ENCODE measurements around the gene DCLK1.

DCLK1 gene
- total RNA-seq = 0 reads per million in 3 experiments

DNA sequence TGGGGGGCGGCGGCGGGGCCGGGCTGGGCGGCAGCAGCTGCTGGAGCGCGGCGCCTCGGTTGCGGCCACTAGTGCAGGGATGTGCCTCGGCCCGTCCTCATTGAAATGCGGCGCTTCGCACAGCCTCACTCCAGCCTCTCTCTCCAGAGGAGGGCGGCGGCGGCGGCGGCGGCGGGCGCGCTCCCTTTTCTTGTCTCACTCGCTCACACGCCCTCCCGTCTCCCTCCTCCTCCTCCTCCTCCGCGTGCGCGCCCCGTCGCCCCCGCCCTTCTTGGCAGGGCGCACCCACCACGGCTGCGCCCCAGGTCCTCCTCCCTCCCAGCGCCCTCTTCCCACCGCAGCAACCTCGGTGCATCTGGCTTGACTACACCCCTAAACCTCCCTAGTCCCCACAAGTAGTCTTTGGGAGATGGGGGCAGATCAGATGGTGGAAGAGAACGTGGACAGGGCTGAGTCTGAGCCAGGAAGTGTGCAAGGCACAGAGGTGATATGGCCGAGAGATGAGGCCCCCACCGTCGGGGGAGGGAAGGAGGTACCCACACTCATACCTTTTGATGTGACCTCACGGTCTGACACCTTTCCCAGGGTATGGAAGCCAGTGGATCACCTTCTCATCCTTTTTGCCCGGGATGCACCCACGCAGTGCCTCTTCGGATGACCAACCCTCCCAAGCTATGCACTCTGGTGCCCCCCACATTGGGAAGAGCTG lies at the start of gene DCLK1:
Gene DCLK1 (minus strand): TSS at position 161 of the 709 bp plus-strand sequence.
- no peak for DNase-seq

DNA sequence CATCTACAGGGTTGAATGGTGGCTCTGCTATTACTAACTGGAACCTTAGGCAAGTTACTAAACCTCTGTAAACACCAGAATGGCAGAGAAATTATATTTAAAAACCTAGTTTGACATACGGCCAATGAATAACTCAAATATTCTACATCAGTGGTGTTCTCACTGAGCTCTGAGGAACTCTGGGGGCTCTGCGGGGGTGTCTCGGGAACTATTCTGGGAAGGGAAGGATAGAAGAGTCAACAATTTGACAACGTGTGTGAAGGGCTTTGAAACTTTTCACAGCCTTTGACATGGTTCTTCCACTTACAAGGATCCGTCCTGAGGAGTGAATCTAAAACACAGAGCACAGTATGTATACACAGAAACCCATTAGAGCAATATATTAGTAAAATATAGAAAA lies 44.4 kb upstream of the DCLK1 start:
- no peak for DNase-seq

DNA sequence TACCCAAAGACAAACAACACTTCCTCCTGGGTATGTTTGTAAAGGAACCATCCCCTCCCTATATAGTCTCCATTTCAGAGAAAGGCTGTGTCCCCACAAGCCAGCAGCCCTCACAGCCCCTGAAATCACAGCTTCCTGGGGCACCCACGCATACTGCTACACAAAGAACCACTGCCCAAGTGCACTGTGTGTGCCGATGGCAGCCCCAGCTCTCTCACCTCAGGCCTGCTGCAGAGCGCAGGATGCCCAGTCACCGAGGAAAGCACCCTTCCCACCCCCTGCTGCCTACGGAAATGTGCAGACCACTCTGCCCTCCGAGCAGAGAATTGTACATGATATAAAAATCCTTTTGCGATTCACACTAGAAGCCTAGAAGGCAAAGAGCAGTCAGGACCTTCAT lies 43.7 kb upstream of the DCLK1 start:
- no peak for DNase-seq

DNA sequence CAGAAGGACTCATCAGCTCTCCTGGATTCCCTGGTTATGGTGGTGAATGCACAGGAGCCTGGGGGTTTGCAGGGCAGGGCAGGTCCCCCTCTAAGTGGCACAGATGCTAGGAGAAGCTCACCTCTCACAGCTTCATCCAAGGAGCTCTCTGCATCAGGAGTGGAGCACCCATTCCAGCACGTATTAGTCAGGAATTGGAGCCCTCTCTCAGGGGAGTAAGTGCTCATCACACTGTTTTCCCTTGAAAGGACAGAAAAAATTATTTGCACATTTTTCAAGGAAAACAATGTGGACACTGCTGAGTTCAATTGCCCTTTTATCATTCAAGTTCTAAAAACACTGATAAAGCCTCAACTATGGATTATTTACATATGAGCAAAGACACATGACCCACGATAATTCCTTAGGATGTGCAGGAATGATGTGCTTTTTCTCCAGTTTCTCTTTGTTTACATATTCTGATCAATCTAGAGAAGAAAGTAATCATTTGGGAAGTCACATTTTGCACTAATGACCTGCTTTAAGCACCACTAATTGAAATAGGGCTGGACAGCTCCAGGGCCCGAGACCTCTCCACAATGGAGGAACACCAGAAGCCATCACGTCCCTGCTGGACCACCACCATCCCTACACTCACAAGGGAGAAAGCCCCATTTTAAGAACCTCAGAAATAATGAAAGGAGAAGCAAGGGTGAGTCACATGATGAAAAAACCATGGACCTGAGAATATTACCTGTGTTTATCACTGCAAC lies 42.6 kb upstream of the DCLK1 start:
- no peak for DNase-seq

DNA sequence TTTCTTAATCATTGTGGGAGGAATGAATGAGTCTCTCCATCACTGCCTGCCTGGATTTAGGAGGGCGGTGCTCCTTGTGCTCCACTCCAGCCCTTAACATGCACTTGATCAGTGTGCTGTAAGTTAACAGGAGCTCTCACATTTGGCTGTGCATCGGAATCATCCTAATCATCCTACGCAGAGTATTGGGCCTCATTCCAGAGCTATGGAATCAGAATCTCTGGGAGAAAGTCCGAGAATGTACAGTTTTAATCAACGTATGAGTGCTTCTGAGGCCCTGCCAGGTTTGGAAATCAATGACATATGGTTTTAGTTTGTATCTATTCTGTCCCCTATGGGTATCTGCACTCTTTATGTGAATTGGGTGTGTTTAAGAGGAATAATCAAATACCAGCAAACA lies 34.9 kb upstream of the DCLK1 start:
- no peak for DNase-seq

DNA sequence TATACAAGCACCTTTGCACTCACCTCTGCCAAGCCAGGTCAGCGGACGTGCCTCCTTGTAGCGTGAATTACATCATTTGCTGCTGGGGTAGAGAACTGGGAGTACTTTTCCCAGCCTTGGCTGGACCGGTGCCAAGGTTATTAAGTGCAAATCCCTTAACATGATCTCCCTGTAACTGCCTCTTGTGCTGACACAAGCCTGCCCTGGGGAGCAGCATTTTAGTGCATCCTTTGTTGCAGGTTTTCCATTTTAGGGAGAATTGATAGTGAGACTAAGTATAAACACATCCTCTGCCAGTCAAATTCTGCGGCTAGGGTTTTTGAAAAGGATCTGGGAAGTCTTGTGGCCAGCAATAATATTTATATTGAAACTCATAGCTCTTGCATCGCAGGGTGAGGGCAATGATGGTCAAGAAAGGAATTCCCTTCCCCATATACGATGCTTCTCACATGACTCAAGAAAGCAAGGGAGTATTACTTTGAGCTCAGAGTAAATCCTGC lies 32.7 kb upstream of the DCLK1 start:
- DNase-seq = no peak

DNA sequence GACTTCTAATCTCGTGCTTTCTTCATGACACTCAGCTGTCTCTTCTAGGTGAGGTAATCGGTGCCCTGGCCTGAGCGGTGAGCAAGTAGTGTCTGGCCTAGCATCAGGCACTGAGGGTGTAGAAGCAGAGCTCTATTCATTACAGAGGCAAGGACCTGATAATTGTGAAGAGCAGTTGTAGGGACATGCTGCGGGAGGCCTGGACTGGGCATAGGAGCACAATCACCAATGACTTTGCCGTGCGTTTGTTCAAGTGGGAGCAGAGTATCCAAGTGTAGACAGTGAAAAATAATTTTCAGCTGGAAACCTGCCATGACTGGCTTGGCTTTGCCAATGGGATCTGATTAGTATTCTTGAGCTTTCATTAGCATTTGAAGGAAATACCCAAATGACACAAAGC lies 32.1 kb upstream of the DCLK1 start:
- DNase-seq = no peak

DNA sequence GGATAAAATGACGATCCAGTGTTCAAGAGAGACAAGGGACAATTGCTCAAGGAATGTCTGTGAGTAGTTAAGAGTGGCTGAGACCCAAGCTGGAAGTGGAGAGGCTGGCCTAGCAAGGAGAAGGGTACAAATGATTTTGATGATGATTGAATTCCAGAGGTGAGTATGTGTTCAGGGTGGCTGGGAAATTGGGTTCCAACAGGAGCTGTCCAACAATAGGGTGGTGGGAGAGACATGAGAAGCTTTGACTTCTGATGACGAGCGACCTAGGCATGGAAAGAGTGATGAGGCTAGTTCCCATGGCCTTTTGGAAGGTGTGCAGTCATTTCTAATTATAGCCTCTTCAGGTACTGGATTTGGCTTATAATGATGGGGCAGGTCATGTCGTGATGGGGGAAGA lies 29.1 kb upstream of the DCLK1 start:
- DNase-seq = no peak

DNA sequence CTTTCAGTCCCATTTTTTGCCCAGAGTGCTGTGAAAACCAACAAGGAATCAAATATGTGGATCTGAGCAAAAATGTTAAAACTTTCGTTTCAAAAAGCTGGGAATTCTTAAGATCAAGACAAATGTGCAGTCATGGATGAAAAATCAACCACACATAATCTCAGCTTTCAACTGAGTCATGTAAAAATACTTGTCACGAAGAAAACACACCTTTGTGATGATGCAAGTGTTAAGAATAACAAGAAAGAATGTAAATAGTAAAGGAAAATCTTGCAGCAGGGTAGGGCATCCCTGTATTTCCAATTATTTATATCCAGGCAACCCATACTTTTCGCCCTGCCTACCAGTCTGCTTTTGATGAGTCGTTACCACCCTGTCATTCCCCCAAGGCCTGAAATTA lies 27.4 kb upstream of the DCLK1 start:
- DNase-seq = no peak

DNA sequence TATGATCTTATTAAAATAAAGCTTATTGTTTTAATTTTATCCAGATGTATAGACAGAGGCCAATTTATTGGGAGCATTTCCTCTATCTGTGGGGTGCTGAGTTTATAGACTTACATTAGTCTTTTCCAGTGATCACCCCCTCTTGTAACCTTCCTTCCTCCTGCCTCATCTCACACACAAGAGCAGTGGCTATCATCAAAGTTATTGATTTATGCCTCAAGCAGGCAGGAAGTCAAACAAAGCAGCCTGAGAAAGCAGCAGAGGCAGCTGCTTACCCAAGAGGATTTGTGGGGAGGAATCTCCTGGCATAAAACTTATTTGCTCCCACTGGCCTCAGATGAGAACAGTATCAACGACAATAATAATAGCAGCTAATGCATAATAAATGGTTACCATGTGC lies 26.3 kb upstream of the DCLK1 start:
- no peak for DNase-seq

DNA sequence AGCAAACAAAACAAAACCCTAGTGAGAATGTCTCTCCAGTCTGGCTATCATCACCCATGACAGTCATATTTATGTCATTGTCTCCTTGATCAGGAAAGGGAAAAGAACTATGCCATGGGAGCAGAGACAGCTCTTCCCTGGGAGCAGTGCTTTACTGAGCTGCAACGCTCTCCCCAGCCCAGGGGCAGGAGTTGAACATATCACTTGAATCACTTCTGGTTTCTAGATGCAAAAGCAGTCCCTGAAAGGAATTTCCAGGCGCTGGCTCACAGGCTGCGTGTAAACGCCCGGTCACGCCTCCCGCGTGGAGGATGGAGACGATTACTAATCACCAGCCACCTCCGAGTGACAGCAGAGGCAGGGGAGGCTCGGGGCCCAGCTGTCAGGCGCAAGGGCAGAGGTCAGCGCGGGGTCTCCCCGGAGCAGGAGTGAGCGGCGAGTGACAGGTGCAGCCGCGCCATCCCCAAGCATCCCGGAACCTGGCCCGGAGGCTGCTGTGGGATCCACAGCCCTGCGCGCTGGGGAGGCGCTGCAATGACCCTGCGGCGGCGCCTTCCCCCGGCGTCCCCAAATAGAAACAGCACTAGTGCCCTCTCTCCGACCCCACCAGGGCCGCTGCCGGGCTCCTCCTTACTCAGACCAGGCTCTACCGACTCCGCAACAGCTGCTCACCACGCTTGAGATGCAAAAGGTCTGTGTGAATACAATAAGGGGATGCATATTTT lies 23.5 kb upstream of the DCLK1 start:
- DNase-seq = no peak

DNA sequence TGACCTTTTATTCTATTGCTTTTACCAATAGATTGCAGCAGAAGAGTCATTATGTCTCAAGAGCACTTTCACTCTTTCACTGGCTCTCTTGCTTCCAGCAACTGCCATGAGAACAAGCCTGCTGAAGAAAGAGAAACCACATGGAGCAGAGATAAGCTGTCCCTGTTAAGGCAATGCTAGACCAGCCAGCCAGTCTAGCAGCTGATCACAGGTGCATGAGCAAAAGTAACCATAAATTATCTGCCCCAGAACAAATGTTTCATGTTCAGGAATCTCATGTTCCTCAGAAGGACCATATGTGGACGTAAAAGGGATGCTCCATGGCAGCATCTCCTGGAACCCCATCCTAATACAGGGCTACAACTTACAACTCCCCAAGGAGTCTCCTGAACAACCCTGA lies 20.4 kb upstream of the DCLK1 start:
- no peak for DNase-seq

DNA sequence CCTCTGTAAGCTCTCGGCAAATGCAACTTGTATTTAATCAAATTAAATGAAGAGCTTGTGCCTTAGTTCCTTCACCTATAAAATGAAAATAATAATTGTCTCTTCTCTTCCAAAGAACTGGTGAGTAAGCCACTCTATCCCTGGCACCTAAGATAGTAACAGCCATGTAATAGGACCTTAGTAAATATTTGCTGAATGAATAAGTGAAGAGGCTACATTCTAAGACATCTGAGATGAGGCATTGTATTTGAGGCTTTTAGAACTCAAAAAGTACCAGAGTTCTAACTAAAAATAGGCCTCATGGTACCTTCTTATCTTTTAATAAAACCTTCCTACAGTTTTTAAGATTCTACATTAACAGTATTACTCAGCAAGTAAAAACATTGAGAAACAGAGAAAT lies 17.3 kb upstream of the DCLK1 start:
- DNase-seq = no peak

DNA sequence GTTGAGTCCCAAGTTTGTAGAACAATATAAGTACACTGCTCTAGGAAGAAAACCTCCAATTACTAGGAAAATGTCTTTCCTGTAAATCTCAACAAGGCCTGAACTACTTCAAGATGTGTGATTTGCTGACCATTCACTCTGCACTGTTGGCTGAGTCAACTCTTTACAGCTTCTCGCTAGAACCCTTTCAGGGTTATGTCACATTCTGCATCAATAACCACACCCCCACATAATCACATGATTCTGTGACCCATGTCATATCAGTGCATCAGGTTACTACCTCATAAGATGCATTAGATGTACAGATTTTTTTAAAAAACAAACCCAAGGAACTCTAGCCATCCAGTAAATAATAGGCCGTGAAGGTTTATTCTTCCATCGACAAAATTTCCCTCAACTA lies 16.1 kb upstream of the DCLK1 start:
- no peak for DNase-seq

DNA sequence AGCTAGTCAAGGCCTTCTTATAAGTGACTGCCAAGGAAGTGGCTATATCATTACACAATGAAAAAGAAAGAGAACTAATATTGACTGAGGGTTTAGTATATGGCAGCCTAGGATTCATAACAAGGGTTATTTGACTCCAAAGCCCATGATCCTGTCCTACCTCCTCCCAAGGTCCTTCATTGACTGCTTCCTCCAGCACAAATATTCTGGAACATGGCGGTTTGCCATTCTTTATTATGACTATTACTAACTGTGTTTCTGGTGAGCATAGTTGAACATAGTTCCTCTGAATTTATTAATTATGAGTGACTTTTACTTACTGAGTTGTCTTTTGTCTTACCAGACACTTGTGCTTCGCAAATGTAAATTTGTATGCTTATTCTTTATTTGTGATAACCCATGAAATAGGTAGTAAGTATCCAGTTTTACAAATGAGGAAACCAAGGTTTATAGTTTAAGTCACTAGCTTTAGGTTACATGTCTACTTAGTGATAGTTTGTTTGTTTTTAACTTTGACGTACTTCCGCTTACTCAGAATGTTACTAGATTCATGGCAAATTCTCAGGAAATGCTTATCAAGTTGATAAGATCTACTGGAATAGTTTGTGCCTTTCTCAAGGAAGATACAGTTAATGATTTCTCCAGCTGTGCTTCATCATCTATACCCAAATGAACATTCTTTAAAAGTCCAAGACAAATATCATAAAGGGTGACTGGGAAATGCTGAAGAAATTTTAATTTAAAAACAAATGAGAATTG lies 15.5 kb upstream of the DCLK1 start:
- no peak for DNase-seq

DNA sequence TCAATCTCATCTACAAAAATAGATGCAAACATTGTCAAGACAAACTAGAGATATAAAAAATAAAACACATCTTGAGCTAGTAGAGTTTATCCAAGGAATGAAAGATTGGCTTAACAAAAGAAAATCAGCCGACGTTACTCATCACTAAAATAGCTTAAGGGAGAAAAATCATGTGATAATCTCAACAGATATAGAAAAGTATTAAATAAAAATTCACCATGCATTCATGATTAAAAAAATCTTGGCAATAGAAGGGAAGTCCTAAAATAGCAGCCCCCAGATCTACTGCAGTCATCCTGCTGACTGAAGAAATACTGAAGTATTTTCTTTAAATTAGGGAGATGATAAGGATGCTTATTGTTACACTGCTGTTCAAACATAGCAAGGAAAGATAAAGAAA lies 12.6 kb upstream of the DCLK1 start:
- no peak for DNase-seq

DNA sequence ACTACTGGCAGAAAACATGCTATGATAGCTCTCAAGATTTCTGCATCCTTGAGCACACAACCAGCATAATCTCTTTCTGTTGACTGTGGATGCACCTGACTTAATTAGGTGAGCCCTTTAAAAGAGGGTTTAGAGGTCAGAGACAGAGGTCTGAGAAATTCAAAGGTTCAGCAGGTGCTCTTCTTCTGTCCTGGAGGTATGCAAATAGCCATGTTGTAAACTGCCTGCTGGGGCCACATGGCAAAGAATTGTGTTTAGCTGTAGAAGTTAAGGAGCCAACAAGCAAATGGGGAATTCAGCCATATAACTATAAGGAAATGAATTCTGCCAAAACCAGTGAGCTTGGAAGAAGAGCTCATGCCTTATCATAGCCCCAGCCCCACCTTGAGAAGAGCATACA lies 11.6 kb upstream of the DCLK1 start:
- no peak for DNase-seq

DNA sequence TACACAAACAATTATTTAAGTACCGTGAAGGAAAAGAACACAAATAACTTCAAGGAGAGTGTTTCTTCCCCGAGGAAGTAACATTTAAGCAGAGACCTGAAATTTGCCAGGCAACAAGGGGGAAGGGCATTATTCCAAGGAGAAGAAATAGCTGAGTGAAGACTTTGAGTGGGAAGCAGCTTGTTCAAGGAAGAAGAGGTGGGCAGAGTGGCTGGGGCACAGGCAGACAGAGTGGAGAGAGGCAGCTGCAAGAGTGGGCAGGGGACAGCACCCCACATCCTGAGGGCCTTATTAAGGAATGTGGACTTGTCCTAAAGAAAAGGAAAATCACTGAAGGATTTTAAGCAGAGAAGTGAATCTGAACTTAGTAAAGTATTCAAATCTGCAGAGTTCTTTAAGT lies 4.7 kb upstream of the DCLK1 start:
- DNase-seq = no peak

DNA sequence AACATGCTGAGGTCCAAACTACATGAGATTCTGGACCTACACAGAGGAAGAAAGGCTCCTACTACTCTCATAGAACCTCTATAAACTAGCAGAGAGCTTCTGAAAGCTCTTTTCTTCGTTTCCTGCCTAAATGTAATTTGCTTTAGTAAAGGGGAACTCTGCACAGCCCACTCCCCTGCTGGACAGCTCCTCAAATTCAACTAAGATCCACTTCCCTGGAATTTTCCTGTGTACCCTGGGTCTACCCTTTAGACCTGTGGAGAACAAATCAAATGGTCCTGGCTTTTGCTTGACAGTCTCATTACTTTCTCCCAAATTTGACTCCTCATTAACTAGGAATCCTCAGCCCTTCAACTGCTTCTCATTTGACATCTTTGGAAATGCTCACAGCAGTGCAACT lies 3.5 kb upstream of the DCLK1 start:
- no peak for DNase-seq

DNA sequence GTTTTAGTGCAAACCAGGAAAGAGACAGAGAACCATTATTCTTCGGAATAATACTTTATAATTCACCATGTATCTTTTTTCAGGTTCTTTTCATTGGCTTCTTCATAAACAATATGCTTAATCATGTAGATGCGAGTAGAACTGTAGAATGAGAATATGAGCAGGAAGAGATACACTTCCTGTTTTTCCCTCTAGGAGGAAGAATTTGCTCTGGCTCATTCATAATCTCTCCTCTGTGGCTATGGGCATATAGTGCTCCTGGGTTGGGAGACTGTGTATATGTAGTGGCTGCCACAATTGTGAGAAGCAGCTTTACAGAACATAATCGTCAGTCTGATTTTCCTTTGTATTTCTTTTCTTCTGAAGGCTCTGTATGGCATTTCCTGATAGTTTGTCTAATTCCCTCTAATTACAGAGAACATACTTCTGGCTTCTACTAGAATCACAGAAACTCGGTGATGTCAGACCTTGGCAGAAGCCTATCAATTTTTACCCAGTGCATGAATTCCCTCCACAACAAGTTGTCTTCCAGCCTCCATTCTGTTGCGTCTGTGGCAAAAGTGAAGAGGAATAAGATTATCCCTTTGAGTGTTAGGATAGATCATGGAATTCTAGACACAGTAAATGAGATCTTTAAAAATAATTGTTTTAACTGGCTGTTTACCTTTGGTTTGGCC lies 2.9 kb upstream of the DCLK1 start:
- no peak for DNase-seq

DNA sequence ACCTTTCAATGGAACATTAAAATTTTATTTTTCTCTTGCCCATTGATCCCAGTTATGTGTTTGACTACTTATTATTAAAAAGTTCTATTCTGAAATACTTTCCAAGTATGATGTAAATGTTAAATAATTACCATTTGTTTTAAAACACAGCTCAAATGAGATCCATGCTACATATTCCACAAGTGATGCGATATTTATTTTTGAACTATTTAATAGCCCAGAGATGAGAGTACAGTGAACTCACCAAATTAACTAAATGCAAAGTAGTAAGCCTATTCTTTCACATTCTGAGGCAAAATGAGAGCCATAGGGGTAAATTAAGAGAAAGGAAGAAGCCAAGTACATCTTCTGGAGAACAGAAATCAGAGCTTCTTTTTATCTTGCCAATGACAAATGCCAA lies 1.2 kb upstream of the DCLK1 start:
- DNase-seq = no peak

DNA sequence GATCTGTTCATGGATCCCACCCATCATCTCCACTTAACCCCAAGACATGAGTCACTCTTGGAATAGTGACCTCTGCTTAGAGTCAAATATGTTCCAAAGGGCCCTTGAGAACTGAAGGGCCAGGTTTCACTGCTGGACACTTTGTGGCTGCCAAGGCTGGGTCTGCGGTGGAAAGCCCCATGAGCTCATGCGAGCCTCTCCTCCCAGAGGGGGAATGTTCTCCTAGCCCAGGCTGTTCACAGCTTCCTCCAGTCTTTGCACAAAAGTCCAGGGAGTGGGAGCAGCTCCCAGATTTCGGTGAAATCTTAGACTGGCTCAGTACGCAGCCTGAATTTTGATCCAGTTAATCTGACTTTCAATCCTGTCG lies 732 bp upstream of the DCLK1 start:
- no peak for DNase-seq

Data from central memory CD4-positive, alpha-beta T cell (primary cell).